Psoas muscle (tissue), 8 donors: ENCODE data around the gene COL5A1. TPM values are rescaled to one million over a fixed set of nuclear protein-coding genes. Genes with fewer than 3 reads are reported as not detected.

Experiments used
- ATAC-seq, 4 donors: fragments of 200-7000 bp; cut with Tn5 transposase; one replicate each; pipeline ENCODE4 v1.9.1; 2020; ENCODE audit warnings: moderate library complexity in 3 of 4, mild to moderate bottlenecking in 2 of 4
- DNase-seq, 2 donors: peaks; one replicate each; pipeline ENCODE4 v3.0.0-alpha.2; 2020
- H3K27ac ChIP-seq: fragments of 200-600 bp; one replicate; pipeline ENCODE4 v1.8.0; 2022
- H3K27me3 ChIP-seq, 3 donors: fragments of 200-600 bp in 1 of 3; one replicate each; pipeline versions ENCODE4 v1.6.1 to v1.8.0; 2013 to 2022; ENCODE audit warnings: low read length in 2 of 3, mild to moderate bottlenecking in 2 of 3, moderate library complexity in 1 of 3; ENCODE audit not compliant: insufficient read depth in 3 of 3
- H3K36me3 ChIP-seq, 2 donors: fragments of 200-600 bp in 1 of 2; one replicate each; pipeline versions ENCODE4 v1.6.1 to v1.8.0; 2013 to 2022; ENCODE audit warnings: low read depth in 1 of 2, mild to moderate bottlenecking in 1 of 2, moderate library complexity in 1 of 2; ENCODE audit not compliant: insufficient read depth in 1 of 2
- H3K4me1 ChIP-seq: fragments of 200-600 bp; one replicate; pipeline ENCODE4 v1.8.0; 2022
- H3K4me3 ChIP-seq: fragments of 200-600 bp; one replicate; pipeline ENCODE4 v1.8.0; 2022; ENCODE audit warnings: mild to moderate bottlenecking
- H3K9me3 ChIP-seq: fragments of 200-600 bp; one replicate; pipeline ENCODE4 v1.8.0; 2022
- WGBS, 3 donors: extraction: QIAGEN DNeasy Blood & Tissue Kit; methylation state at CpG; one replicate each; pipeline versions ENCODE4 v1.1.6 to v1.1.7; 2013; 5-methylcytosine and 5-hydroxymethylcytosine counted together
- intact Hi-C, 2 donors: fragments of 100-400 bp; cut with DNase I; formaldehyde crosslinking; loops; one replicate each; pipeline versions ENCODE4 v1.11.0 to v1.14.2; 2022
- polyA plus RNA-seq, 3 donors: library from polyadenylated mRNA; stranded (reverse); fragments of 200-250 nt; gene quantifications; one replicate each; pipeline ENCODE4 v1.2.3, GENCODE V29; 2013
- total RNA-seq, 4 donors: library from RNA; stranded (reverse); fragmentation: NEBNext Ultra II Directional in 2 of 4; extraction: Animal tissue kit (Norgen Biotek cat#: 25700) in 2 of 4; gene quantifications; one replicate each; pipeline versions ENCODE4 v1.2.1 to v1.2.4, GENCODE V29; 2021 to 2023
- TF ChIP-seq, protein P1 (sequence below): fragments of 200-600 bp; IDR thresholded peaks from one replicate; pipeline ENCODE4 v1.8.0; 2022; ENCODE audit warnings: antibody characterized with exemption
- donor health status: healthy with polysubstance abuse.
- donor health status: DM: no; HTN: no; CAD: no; lungs with moderate emphysema.
- donor health status: Bipolar disorder and iron deficiency.
- donor health status: healthy.
- donor health status: DM: yes; HTN: yes; CAD: no.
- donor health status: DM: no; HTN: no; CAD: no.
- donor health status: DM: no; HTN: no; CAD: no.
- donor health status: DM: yes; HTN: yes; CAD: no.

The COL5A1 gene
- total and polyA plus RNA-seq, 7 donors = 1.7 to 11.3 (median 3.4) TPM

GRCh38 chr9:134626571-134627416, 14.8 kb upstream of the COL5A1 start:
- Histone ChIP-seq H3K4me3 (no peak overlapping the region), H3K9me3 (no peaks in the 10 kb centered on the region), H3K4me1 (no peaks in the 10 kb centered on the region), H3K36me3 (no peaks in the 10 kb centered on the region), H3K27me3 (peaks cover 0 to 29% (median 6%) of the 10 kb centered on the region in 3 donors), H3K27ac (no peak overlapping the region)
- DNase-seq = no peak
- TF ChIP-seq, protein P1, sequence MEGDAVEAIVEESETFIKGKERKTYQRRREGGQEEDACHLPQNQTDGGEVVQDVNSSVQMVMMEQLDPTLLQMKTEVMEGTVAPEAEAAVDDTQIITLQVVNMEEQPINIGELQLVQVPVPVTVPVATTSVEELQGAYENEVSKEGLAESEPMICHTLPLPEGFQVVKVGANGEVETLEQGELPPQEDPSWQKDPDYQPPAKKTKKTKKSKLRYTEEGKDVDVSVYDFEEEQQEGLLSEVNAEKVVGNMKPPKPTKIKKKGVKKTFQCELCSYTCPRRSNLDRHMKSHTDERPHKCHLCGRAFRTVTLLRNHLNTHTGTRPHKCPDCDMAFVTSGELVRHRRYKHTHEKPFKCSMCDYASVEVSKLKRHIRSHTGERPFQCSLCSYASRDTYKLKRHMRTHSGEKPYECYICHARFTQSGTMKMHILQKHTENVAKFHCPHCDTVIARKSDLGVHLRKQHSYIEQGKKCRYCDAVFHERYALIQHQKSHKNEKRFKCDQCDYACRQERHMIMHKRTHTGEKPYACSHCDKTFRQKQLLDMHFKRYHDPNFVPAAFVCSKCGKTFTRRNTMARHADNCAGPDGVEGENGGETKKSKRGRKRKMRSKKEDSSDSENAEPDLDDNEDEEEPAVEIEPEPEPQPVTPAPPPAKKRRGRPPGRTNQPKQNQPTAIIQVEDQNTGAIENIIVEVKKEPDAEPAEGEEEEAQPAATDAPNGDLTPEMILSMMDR = no peak
- ATAC-seq = no peak
- intact Hi-C loops = no loop called here
- 74 to 82% (median 75%) methylated on average over 19 of the region's 19 CpGs for WGBS, 3 donors

GRCh38 chr9:134627417-134628353, 13.9 kb upstream of the COL5A1 start:
- ATAC-seq (no peak), DNase-seq (no peak)
- 64 to 67% (median 67%) methylated on average over 39 of the region's 39 CpGs for WGBS, 3 donors
- TF ChIP-seq, protein P1 = no peak
- H3K4me3 ChIP-seq = no peak overlapping the region
- intact Hi-C loops = no loop called here
- H3K36me3 ChIP-seq = no peaks in the 10 kb centered on the region
- peaks cover 0 to 29% (median 6%) of the 10 kb centered on the region in 3 donors for H3K27me3 ChIP-seq
- no peak overlapping the region for H3K27ac ChIP-seq
- H3K4me1 ChIP-seq = no peaks in the 10 kb centered on the region
- no peaks in the 10 kb centered on the region for H3K9me3 ChIP-seq

DNA sequence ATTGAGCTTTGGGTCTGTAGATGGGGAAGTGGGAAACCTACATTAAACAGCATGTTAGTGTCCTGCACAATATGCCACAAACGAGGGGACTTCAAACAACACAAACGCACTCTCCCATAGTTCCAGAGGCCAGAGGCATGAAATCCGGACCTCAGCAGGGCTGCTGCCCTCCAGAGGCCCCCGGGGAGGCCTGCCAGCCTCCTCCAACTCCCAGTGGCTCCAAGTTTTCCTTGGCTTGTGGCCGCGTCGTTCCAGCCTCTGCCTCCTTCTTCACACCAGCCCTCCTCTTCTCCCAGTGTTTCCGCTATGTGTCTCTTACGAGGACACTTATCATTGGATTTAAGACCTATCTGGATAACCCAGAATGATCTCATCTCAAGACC, 13.3 kb upstream of the COL5A1 start:
- TF ChIP-seq, protein P1 = no peak
- Histone ChIP-seq H3K27me3 (peaks cover 0 to 23% (median 6%) of the 10 kb centered on the region in 3 donors), H3K27ac (no peak overlapping the region), H3K9me3 (no peaks in the 10 kb centered on the region), H3K36me3 (no peaks in the 10 kb centered on the region), H3K4me3 (no peak overlapping the region), H3K4me1 (no peaks in the 10 kb centered on the region)
- WGBS, 3 donors = 80 to 84% (median 82%) methylated on average over 9 of the region's 9 CpGs
- intact Hi-C loops = no loop called here
- DNase-seq = no peak
- no peak for ATAC-seq

DNA sequence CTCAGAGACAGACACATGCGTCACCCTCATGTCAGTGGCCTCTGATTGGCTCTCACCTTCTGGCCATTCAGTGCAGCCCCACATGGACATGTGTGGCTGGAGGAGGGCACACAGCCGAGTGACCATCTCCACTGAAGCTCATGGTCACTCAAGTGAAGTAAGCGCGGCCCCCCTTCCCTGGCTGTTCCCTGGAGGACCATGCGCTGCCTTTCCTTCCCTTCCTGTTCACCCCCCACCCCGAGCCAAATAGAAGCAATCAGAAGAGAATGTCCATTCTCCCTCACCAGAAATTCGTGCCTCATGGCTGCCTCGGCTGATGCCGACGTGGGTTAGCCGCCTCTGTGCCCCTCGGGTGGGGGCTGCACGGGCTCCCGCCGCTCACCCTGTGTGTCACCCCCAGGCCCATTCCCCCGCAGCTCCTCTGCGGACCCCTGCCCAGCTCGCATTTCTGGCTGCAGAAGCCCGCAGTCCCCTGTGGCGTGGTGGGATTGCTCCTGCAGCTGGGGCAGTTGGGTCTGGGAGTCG, 12.5 kb upstream of the COL5A1 start:
- Histone ChIP-seq H3K4me1 (no peaks in the 10 kb centered on the region), H3K36me3 (no peaks in the 10 kb centered on the region), H3K4me3 (no peak overlapping the region), H3K9me3 (no peaks in the 10 kb centered on the region), H3K27me3 (peaks cover 0 to 17% (median 6%) of the 10 kb centered on the region in 3 donors), H3K27ac (no peak overlapping the region)
- intact Hi-C loops = no loop called here
- TF ChIP-seq, protein P1 = no peak
- 84 to 90% (median 86%) methylated on average over 20 to 21 of the region's 21 CpGs for WGBS, 3 donors
- ATAC-seq = no peak
- DNase-seq = no peak
